Loucy (cell line): ENCODE data around the gene FURIN.

Experiments used
- CTCF ChIP-seq: fragments of 200-600 bp; sonication (generic); conservative IDR thresholded peaks from 2 replicates; pipeline ENCODE4 v1.5.1; 2014; ENCODE audit warnings: mild to moderate bottlenecking, antibody characterized with exemption, low read length
- EZH2phosphoT487 ChIP-seq: fragments of 200-600 bp; IDR thresholded peaks from 2 replicates; pipeline ENCODE4 v1.6.1; 2018; ENCODE audit warnings: antibody characterized with exemption, mild to moderate bottlenecking, moderate library complexity, borderline replicate concordance

- TF ChIP-seq CTCF, result no peak
- TF ChIP-seq EZH2phosphoT487, result no peak
Measured at GRCh38 chr15:90892023-90892422, 23.6 kb downstream of the FURIN start.
